Measurements from ENCODE around the gene CCL19. TPM values are rescaled to one million over a fixed set of nuclear protein-coding genes. Genes with fewer than 3 reads are reported as not detected.

The CCL19 gene
- total RNA-seq, 4 donors from 2014 or later: 1.2 TPM; not detected in 3

DNA sequence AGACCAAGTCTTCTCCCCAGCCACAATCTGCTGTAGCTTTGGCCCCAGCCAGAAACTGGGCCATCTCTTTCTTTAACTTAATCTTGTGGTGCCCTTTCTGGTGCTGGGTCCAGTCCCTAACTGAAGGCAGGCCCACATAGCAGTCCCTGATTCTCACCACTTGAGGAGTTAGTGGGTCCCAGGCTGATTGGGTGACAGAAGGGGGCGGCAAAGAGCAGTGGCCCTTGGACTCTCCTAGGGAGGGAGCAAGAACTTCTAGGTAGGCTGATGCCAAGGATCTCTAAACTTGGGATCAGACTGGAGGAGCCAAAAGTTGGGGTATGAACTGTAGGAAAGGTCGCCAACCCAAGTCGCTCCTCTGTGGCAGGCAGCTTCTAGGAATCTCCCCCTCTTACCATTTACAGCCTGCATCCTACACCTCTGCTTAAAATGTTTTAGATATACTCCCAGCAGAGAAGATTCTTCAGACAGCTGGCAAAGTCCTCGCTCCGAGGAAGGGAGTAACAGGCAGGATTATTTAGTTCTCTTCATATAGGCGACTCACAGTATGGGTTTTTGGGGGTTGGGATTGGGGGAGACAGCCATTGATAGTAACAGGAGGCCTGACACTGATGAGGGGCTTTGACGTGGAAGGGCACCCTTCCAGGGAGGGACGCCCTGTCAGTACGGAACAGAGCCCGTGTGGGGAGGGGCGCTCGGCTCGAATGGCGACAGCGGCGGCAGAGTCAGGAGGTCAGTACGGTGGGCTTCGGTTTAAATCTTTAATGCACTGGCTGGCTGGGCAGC is 26.6 kb downstream of the CCL19 start:
- Histone ChIP-seq H3K9me3 (peaks cover 0 to 3% (median 0%) of the 10 kb centered on the region in 3 donors), H3K36me3 (peaks cover 0 to 43% of the 10 kb centered on the region in 2 donors), H3K4me3 (peak overlapping the region; percentile 85 to 93), H3K27me3 (no peaks in the 10 kb centered on the region), H3K27ac (peak overlapping the region; percentile 41 to 100 (median 99)), H3K4me1 (peaks cover 0 to 43% (median 13%) of the 10 kb centered on the region in 3 donors)
- peak; percentile 13 for TF ChIP-seq POLR2AphosphoS5 (IDR thresholded peaks at IDR 0.05)
- no peak for TF ChIP-seq EP300 (IDR thresholded peaks at IDR 0.05)
- TF ChIP-seq, protein P1, sequence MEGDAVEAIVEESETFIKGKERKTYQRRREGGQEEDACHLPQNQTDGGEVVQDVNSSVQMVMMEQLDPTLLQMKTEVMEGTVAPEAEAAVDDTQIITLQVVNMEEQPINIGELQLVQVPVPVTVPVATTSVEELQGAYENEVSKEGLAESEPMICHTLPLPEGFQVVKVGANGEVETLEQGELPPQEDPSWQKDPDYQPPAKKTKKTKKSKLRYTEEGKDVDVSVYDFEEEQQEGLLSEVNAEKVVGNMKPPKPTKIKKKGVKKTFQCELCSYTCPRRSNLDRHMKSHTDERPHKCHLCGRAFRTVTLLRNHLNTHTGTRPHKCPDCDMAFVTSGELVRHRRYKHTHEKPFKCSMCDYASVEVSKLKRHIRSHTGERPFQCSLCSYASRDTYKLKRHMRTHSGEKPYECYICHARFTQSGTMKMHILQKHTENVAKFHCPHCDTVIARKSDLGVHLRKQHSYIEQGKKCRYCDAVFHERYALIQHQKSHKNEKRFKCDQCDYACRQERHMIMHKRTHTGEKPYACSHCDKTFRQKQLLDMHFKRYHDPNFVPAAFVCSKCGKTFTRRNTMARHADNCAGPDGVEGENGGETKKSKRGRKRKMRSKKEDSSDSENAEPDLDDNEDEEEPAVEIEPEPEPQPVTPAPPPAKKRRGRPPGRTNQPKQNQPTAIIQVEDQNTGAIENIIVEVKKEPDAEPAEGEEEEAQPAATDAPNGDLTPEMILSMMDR (IDR thresholded peaks at IDR 0.05): peak in 3 of 4 experiments; percentile 79 to 87 (median 82)
- peak; percentile 39 for ATAC-seq
- 10 to 27% methylated on average over 3 to 15 of the region's 18 CpGs for WGBS, 2 donors (ENCODE audit: low coverage in 1 of 2)

- no peak overlapping the region for H3K4me3 ChIP-seq
- no peaks in the 10 kb centered on the region for H3K9me3 ChIP-seq
- peaks cover 0 to 40% (median 13%) of the 10 kb centered on the region in 3 donors for H3K4me1 ChIP-seq
- H3K36me3 ChIP-seq: peaks cover 0 to 46% of the 10 kb centered on the region in 2 donors
- H3K27ac ChIP-seq: peak overlapping the region in 2 of 4 donors; percentile 99 to 100
- no peak for ATAC-seq
- TF ChIP-seq POLR2AphosphoS5 (IDR thresholded peaks at IDR 0.05) (no peak), POLR2A (IDR thresholded peaks at IDR 0.05) (no peak), EP300 (IDR thresholded peaks at IDR 0.05) (no peak)
- TF ChIP-seq, protein P1 (IDR thresholded peaks at IDR 0.05): no peak
- no peaks in the 10 kb centered on the region for H3K27me3 ChIP-seq
Measured at GRCh38 chr9:34663303-34663605, 27.8 kb downstream of the CCL19 start.

- H3K27ac ChIP-seq: peak within 1 kb of the TSS in 2 of 4 donors; percentile 99 to 100
- no peaks in the 10 kb centered on the region for H3K27me3 ChIP-seq
- H3K9me3 ChIP-seq: no peaks in the 10 kb centered on the region
- H3K4me3 ChIP-seq: no peak within 1 kb of the TSS
- peaks cover 0 to 35% (median 13%) of the 10 kb centered on the region in 3 donors for H3K4me1 ChIP-seq
- TF ChIP-seq, protein P1 (IDR thresholded peaks at IDR 0.05): no peak
- TF ChIP-seq POLR2A (IDR thresholded peaks at IDR 0.05): no peak
- TF ChIP-seq POLR2AphosphoS5 (IDR thresholded peaks at IDR 0.05): no peak
- no peak for TF ChIP-seq EP300 (IDR thresholded peaks at IDR 0.05)
- ATAC-seq: no peak
- H3K36me3 ChIP-seq: peaks cover 0 to 44% of the 10 kb centered on the region in 2 donors
- 89 to 90% methylated on average over 1 to 3 of the region's 4 CpGs for WGBS, 2 donors (ENCODE audit: low coverage in 1 of 2)
Measured at GRCh38 chr9:34662526-34663302, 28.4 kb downstream of the CCL19 start, which contains the start of gene CCL27. Gene CCL27, minus strand, starts transcription at chr9:34662657. Its CDS starts 24 bp downstream, at chr9:34662633.

DNA sequence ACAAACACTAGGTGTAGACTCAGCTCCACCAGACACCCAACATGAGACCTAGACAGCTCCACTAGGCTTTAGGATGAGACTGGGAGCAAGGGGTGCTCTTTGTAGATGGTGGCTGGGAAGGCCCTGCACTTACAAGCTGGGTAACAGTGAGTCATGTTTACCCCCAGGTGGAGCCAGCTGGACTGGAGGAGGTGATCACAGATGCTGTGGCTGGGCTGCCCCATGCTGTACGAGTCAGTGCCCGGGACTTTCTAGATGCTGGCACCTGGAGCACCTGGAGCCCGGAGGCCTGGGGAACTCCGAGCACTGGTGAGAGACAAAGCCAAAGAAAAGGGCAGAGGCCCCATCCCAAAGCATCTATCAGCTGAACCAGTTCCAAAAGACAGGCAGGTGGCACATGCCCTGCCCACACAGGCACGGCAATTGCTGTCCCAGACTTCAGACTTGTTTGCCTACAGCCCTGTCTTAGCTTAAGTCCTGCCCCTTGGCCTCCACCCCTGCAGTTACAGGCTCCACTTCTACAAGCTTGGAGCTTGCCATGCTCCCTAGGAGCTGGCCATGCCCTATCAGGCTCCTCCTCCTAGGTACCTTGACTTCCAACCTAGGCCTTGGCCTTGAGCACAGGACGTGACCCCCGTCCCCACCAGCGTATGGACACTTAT is 31.4 kb downstream of the CCL19 start:
- H3K4me3 ChIP-seq: no peak overlapping the region
- no peak overlapping the region for H3K27ac ChIP-seq
- no peaks in the 10 kb centered on the region for H3K27me3 ChIP-seq
- TF ChIP-seq, protein P1 (IDR thresholded peaks at IDR 0.05): no peak
- TF ChIP-seq POLR2AphosphoS5 (IDR thresholded peaks at IDR 0.05) (no peak), EP300 (IDR thresholded peaks at IDR 0.05) (no peak), POLR2A (IDR thresholded peaks at IDR 0.05) (no peak)
- no peak for ATAC-seq
- H3K36me3 ChIP-seq: peaks cover 0 to 53% of the 10 kb centered on the region in 2 donors
- WGBS, 2 donors (ENCODE audit: low coverage in 1 of 2): 80% methylated on average over 4 of the region's 8 CpGs; no CpG with 5 or more reads in 1 of the 2 donors
- no peaks in the 10 kb centered on the region for H3K9me3 ChIP-seq
- H3K4me1 ChIP-seq: peaks cover 0 to 25% (median 12%) of the 10 kb centered on the region in 3 donors

Measured in gastroesophageal sphincter (tissue), 4 donors.